HG03097 (cell line): ENCODE measurements around the gene MAP4K1.
"Not testable (repeated sequence)": the region's sequence is repeated elsewhere in the genome, so short reads cannot be mapped to it uniquely, and the experiment has no call there.

ENCODE experiments used
- ATAC-seq: cut with Tn5 transposase; IDR thresholded peaks from one replicate; pipeline ENCODE4 v1.9.1; 2021; ENCODE audit not compliant: unreplicated experiment, low FRiP score

MAP4K1 gene

DNA sequence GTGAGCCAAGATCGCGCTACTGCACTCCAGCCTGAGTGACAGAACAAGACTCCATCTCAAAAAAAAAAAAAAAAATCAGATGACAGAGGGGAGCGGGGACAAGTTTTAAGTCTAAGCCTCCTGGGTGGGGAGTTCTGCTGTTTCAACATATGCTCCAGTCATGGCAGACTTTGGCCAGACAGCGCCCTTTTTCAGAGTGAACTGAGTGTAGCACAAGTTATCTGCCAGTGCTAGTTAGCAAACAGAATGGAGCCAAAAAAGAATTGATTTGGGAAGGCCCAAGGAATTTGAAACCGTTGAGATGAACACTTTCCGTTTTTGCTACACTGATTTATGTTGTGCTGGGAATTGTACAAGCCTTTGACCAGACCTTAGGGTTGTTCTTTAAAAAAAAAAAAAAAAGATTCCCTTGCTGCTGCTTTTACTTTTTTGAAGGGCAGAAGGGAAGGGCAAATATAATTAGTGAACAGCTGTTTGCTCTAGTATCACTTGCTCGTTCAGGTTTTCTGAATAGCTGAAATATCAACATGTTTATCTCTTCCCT is 35.3 kb upstream of the MAP4K1 start:
- ATAC-seq = no peak

DNA sequence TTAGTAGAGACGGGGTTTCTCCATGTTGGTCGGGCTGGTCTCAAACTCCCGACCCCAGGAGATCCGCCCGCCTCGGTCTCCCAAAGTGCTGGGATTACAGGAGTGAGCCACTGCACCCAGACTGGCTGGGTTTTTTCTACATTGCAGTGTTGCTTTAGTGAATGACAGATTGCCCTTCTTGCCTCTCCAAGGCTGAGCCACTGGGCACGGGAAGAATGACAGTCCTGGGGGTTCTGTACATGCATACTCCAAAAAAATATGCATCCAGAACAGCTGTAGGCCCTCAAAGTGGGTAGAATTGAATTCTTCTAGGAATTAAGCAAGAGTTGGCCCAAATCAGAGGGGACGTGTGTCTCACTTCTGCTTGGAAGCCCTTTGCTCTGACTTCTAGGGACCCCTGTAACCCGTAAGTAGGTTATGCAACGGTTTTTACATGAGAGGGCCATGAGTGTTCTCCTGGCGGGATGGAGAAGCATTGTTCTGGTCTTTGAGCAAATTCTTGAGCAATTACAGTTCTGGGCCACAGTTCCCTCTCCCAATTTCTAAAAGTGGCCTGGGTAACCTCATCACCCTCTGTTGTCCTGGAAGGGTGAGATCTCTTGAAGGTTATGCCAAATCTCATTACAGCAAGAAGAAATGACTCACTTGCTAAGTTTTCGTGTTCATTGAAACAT is 33.3 kb upstream of the MAP4K1 start:
- ATAC-seq = no peak

DNA sequence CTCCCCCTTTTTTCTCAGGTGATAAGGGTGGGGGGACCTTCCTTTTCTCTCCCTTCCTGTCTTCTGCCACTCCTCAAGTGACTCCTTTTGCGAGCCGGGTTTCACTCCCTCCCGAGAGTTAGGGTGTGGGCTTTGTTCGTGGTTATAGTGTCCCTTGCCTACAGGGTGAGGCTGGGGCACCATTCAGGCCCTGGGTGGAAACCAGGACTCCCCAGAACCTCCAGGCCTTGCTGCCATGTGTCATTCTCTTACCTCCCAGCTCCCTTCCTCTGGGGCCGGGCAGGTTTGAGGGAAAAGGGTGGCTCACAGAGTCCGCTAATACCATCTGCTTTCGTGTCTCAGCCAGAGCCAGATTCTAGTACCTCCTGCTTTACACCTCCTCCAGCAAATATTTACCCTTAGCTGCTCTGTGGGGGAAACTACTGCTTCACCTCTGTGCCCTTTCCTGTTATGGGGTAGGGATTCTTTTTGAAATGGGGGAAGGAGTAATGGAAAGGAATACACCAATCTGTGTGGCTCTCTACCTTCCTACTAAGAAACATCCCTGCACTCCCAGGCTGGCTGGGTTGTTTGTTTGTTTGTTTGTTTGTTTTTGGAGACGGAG is 32.5 kb upstream of the MAP4K1 start:
- no peak for ATAC-seq

DNA sequence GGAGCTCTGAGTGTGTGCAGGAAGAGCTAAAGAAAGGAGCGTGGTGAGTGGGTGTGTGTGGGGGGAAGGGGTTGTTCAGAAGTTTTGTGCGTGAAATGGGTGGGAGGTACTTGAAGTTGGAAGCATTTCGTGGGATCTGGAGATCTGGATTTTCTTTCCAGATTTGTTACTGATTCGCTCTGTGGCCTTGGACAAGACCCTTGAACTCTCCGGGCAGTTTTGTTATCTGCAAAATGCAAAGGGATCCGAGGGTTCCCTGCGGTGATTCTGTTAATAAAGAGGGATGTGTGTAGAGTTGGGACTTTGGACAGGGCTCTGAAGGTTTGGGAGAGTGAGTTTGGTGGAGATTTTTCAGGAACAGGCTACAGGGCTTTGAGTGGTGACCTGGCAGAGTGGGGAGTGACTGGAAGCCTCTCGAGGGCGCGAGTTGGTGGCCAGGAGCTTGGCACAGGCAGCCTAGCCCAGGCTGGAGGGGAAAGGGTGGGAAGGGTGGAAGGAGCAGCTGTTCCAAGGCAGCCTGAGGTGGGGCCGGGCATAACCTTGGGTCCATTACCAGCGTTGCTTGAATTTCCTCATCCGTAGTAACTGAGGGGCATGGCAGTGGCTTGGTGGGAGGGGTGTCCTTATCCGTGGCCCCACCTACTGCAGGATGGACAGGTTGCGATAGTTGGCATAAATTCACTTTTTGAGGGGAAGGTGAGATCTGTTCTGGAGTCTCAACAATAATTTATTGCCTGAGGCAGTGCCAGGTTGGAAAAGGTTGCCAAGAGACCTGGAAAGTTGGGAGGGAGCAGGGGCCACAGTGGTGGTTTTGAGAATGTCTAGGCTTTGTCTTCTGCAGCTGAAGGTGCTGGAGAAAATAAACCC is 31.8 kb upstream of the MAP4K1 start:
- ATAC-seq = no peak

DNA sequence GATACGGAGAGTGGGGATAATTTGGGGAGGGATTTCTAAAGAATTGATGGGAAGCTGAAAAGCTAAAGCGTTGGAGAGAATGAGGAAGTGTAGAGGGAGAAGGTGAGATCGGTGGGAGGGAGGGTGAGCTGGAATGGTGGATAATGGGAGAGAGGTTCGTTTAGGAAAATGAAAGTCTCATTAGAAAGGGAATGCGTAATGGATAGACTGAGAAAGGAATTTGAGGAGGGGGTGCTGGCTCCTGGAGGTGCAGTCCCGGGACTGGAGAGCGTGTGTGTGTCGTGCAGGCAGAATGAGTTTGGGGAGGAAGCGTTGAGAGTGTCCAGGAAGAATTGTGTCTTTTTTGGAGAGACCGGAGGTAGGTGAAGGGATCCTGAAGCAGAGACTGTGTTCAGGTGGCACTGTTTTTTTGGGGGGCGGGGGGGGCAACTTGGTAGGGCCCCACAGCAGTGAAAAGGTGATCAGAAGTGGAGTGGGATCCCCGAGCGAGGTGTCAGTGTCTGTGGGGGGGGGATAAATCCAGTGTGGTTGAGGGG is 31.1 kb upstream of the MAP4K1 start:
- ATAC-seq = no peak

DNA sequence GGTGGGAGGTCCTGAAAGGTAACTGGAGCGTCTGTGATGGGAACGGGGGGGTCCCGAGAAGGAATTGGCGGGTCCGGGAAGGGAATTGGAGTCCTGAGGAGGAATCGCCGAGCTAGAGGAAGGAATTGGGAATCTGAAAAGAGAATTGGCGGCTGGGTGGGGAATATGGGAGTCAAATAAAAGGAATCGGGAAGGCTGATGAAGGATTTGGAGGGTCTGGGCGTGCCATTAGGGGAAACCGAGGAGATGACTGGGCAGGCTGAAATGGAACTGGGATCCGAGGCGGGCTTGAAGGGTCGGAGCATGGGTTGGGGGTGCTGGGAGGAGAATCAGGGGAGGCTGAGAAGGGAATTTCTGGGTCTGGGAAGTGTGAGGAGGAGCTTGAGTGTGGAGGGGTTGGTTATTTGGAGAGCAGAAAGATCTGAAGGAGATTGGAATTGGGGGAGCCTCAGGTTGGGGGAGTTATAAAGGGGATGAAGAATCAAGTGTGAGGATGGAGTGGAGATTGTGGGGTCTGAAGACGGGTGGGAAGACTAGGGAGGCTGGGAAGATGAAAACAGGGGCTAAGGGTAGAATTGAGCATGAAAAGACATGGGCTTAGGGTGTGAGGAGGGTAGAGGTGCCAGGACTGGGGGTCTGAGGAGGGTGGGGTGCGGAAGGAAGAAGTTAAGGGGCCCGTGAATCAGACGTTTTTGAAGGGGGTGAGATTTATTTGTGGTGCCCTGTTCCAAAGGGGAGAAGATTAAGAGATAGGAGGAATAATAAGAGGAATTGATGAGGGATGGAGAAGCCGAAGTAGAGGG is 30.4 kb upstream of the MAP4K1 start:
- no peak for ATAC-seq

DNA sequence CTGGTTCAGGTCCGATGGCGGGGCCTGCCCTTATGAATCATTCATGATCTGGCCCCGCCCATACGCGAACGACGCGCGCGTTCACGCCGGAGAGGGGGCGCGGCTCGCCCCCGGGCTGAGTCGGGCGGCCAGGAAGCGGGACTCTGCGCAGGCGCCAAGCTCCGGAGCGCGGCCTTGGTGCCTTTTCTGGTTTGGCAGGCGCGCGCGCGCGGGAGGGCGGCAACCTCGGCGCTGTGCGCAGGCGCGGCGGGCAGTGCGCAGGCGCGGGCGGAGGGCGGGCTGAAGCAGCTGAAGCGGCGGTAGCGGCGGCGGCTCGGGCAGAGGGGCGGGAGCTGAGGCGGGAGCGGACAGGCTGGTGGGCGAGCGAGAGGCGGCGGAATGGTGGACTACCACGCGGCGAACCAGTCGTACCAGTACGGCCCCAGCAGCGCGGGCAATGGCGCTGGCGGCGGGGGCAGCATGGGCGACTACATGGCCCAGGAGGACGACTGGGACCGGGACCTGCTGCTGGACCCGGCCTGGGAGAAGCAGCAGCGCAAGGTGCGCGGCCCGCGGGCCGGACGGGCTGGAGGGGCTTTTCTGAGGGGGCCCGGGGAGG is 29.7 kb upstream of the MAP4K1 start, which contains the start of gene ACTN4:
TSS of gene ACTN4 (plus strand) at position 282 of the 598 bp plus-strand sequence. CDS start at position 379, 97 bp downstream.
- peak; percentile 87 for ATAC-seq

DNA sequence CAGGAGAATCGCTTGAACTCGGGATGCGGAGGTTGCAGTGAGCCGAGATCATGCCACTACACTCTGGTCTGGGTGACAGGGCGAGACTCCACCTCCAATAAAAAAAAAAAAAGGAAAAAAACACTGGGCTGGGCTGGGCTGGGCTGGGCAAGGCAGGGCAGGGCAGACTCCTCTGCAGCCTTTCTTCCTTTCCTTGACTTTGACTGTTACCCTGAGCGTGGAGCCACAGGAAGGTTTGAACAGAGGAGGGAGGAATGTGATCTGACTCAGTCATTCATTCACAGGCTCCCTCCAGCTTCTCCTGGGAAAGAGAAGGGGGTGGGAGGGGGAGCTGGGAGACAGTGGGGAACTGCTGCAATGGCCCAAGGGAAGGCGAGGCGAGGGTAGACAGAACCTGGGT is 27.0 kb upstream of the MAP4K1 start:
- no peak for ATAC-seq

DNA sequence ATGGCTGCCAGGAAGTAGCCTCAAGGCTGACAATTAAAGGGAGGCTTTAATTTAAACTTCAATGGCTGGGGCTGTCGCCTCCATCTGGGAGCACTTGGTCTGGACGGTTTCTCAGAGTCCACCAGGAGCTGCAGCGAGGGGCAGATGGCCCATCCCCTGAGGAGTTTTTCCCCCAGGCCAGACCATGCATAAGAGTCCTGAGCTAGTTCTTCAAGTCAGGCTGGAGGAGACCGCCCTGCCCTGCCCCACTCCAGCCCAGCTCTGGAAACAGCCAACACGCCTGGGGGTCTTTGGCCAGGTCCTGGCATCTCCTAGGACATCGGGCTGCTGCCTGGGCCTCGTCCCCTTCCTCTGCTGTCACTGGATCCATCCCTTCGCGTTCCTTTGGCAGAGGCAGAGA is 24.4 kb upstream of the MAP4K1 start:
- ATAC-seq = no peak

DNA sequence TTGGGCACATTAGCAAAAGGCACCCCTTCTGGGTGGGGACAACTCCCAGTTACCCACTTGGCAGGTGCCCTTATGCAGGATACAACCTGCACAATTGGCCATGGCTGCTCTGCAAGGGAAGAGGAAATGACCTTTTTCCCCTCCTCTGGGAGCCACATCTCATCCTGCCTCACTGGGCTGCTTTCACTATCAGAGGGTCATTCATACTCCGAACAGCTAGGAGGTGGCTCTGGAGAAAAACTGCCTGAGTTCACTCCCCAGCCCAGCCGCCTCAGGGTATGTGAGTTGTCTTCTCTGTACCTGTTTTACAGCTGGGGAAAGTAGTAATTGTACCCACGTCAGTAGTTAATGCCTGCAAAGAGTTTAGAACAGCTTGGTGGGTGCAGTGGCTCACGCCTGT is 22.6 kb upstream of the MAP4K1 start:
- no peak for ATAC-seq

DNA sequence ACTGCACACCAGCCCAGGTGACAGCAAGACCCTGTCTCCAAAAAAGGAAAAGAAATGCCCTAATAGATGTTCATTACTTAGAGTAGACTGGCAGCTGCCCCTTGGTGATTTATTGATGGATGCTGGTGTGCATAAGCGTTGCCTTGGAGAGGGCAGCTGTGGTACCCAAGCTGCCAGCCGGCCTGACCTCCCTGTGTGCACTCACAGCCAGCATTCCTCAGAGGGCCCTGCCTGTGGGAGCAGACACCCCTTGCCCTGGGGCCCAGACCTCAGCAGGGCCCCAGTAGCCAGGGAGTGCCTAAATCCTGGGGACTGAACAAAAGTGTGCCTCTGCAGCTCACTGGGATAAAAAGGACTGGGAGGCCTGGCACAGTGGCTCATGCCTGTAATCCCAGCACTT is 21.9 kb upstream of the MAP4K1 start:
- no peak for ATAC-seq

DNA sequence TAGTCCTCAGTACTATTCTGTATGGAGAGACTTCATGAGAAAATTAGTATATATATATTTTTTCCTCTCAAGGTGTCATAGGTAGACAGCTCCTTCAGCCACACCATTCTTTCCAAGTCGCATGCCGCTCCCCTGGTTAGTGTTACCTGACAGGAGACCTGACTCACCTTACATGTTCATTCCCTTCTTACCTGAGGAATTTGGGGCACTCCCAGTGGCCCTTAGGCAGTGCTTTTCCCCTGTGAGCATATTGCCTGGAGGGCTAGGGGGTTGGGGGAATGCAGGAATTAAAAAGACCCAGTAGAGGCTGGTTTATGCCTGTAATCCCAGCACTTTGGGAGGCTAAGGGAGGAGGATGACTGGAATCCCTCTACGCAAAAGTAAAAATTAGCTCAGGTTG is 20.7 kb upstream of the MAP4K1 start:
- ATAC-seq = no peak

DNA sequence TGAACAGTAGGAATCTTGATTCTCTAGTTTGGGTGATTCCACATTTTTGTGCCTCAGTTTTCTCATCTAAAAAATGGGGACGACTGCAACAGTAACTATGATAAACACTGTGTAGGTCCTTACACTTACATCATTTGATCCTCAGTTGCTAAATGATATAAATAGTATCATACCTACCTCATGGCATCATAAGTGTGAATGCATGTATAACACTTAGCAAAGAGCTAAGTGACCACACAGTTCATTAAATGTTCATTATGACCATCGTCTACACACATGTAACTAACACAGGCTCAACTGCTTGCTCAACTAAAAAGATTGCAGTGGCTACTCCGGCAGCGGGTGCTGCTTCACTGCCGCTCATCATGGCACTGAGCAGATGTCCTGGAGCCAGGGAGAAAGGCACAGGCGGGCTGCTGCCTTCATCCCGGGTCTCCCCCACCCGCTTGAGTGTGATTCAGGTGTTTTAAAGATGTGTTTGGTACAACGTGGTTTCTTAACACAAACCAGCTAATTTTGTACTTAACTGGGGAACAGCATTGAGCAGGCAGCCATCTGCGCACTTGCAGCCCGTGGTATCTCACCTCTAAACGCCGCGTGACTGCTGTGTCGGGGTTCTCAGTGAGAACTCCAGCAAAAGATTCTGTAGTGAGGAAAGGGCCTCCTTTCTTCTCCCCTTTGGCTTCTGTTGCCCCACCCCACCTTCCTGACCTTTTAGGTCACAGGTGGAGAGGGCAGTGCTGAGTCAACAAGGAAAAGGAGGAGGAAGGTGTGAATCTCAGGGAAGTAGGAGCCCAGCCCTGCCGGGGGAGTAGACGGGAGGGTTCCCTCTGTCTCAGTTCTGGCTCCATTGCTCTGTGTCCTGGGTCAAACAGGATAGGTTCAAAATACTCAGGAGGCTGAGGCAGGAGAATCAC is 18.0 kb upstream of the MAP4K1 start:
- ATAC-seq = no peak

DNA sequence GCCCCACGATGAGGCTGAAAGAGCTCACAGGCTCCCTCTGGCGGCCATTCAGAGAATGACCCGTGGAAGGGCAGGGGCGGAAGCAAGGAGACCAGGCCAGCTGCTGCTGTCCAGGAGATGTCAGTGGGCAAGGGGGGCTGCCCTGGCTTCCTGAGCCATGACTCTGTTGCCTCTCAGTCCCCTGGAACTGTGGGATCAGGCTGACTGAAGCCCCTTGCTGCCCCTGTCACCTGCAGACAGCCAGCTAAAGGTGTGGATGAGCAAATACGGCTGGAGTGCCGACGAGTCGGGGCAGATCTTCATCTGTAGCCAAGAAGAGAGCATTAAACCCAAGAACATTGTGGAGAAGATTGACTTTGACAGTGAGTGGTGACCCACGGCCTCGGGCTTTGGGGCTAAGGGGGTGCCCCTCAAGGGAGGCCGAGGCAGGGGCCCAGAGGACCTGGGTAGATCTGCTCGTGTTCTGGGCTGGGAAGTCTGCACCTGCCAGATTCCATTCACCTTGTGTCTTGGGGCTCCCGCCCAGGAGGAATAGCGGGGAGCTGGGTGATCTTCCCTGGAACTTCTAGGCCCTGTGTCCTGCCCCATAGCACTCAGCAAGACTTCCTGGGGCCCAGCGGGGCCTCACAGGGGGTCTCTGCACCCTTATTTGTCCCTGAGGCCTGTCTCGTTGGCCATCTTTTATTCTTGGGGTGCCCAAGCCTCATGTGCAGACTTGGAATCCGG is 17.2 kb upstream of the MAP4K1 start:
- ATAC-seq = no peak

DNA sequence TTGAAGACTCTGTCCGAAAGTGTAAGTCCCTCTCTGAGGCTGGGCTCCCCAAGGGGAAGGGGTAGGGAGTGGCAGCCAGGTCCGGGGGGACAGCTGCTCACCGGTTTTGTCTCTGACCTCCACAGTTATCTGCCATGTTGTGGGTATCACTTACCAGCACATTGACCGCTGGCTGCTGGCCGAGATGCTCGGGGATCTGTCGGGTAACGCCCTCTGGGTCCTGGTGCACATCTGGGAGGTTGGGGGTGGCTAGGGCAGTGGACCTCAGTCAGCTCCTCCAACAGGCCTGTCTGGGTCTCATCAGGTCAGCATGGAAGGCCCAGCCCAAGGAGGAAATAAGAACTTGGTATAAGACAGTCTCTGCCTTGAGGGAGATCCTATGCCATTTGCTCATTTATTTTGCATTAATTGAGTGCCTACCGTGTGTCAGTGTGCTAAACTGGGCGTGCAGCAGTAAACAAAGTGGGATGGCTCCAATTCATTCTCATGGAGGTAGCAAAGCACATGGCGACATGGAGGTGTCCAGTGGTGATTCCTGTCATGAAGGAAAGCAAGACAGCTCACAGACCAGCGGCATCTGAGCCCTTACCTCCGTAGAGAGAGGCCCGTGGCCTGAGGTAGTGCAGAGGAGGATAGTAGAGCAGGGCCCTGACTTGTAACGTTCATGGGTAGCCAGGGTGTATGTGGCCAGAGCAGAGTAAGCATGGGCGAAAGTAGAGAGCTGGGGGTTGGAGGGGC is 14.9 kb upstream of the MAP4K1 start:
- ATAC-seq = no peak

DNA sequence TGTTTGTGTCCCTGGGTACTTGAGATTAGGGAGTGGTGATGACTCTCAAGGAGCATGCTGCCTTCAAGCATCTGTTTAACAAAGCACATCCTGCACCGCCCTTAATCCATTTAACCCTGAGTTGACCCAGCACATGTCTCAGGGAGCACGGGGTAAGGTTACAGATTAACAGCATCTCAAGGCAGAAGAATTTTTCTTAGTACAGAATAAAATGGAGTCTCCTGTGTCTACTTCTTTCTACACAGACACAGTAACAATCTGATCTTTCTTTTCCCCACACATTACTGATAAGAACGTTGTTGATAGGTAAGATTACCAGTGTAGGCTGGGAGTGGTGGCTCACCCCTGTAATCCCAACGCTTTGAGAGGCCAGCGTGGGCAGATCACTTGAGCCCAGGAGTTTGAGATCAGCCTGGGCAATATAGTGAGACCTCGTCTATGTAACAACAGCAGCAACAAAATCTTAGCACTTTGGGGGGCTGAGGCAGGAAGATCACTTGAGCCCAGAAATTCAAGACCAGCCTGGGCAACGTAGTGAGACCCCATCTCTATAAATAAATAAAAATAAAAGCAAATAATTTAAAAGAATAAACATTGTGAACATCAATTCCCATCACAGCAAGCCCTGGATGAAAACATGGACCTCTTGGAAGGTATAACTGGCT is 14.2 kb upstream of the MAP4K1 start:
- ATAC-seq = not testable (repeated sequence)

DNA sequence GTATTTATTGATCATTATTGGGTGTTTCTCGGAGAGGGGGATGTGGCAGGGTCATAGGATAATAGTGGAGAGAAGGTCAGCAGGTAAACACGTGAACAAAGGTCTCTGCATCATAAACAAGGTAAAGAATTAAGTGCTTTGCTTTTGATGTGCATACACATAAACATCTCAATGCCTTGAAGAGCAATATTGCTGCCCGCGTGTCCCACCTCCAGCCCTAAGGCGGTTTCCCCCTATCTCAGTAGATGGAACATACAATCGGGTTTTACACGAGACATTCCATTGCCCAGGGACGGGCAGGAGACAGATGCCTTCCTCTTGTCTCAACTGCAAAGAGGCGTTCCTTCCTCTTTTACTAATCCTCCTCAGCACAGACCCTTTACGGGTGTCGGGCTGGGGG is 13.5 kb upstream of the MAP4K1 start:
- not testable (repeated sequence) for ATAC-seq
